ENCODE data around the gene TNFSF13B. TPM values are rescaled to one million over a fixed set of nuclear protein-coding genes. Genes with fewer than 3 reads are reported as not detected.
A peak's percentile ranks its signal among the peaks of the same experiment; 100 is the strongest.
"Not testable (repeated sequence)": the region's sequence is repeated elsewhere in the genome, so short reads cannot be mapped to it uniquely, and the experiment has no call there.

The TNFSF13B gene, protein sequence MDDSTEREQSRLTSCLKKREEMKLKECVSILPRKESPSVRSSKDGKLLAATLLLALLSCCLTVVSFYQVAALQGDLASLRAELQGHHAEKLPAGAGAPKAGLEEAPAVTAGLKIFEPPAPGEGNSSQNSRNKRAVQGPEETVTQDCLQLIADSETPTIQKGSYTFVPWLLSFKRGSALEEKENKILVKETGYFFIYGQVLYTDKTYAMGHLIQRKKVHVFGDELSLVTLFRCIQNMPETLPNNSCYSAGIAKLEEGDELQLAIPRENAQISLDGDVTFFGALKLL
- polyA plus RNA-seq (ENCODE audit: insufficient read length): 3.2 TPM

DNA sequence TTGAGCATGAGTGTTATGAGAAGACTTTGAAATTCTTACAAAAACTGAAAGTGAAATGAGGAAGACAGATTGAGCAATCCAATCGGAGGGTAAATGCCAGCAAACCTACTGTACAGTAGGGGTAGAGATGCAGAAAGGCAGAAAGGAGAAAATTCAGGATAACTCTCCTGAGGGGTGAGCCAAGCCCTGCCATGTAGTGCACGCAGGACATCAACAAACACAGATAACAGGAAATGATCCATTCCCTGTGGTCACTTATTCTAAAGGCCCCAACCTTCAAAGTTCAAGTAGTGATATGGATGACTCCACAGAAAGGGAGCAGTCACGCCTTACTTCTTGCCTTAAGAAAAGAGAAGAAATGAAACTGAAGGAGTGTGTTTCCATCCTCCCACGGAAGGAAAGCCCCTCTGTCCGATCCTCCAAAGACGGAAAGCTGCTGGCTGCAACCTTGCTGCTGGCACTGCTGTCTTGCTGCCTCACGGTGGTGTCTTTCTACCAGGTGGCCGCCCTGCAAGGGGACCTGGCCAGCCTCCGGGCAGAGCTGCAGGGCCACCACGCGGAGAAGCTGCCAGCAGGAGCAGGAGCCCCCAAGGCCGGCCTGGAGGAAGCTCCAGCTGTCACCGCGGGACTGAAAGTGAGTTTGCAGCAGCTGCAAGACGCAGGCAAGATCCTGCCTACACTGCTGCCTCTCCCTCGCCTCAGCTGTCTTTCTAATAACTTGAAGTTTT is at the start of gene TNFSF13B:
Gene TNFSF13B (plus strand): TSS at position 118 of the 728 bp plus-strand sequence. CDS start 178 bp downstream, at position 296.
- peak; percentile 29 for DNase-seq

DNA sequence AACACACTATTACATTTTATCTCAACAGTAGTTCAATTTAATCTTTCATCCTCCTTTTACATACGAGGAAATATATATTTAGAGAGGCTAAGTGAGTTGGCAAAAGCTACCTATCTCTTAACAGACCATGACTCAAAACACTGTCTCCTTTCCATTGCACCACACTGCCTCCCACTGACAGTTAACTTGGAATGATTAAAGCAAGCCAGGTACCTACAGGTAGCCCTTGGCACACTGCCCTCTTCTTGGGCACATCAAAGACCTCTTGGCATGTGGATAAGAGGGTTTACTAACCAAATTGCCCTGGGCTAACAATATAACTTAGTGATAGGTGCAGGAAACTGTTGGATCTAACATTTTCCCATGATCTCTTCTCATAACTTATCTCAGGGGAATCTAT is 49.5 kb upstream of the TNFSF13B start:
- DNase-seq: no peak

DNA sequence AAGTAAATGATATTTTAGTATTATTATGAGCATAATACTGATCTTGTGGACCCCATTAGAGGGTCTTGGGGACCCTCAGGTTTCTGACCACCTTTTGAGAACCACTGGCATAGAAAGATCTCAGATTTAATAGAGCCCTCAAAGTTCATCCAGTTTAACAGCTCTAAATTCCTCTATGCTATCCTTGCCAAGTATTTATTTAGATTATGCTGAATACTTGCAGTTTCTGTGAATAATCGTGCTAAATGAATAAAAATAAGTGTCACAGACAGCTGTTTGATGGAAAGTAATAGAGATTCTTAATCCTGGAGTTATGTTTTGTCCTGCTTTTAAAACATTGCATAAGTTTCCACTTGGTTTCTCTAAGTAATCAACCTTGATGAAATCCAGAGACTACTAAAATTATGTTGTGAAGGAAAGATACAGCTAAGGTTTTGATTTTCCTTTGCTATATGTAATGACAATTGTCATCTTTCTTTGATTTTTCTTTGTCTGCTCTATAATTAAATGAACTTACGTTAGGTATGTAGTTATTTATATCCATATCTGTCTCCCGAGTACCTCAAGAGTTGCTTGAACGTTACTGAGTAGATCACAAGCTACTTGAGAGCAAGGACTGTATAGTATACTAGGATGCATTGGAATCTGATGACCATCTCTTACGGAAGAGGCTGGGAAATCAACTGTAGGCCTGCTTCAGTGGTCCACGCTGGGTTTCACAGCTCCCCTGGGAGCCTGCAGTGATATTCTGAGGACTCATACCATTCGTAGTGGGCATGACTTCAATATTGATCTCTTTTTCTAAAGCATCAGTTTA is 45.6 kb upstream of the TNFSF13B start:
- DNase-seq: no peak

DNA sequence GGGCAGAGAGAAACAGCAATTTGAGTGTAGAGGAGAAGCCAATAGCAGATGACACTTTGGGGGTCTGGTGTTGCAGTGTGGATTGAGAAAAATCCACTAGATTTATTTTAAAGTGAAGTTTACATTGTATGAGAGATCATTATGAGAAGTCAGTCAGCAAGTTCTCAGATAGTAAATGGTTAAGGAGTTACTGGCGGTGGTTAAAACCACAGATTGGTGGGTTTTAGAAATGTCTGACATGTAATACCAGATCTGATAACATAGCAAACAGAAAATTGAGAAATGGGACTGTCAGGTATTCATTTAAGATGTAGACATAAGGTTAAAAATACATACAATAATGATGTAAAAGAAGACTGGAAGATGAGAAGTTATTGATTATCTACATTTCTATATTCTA is 44.1 kb upstream of the TNFSF13B start:
- DNase-seq: no peak

DNA sequence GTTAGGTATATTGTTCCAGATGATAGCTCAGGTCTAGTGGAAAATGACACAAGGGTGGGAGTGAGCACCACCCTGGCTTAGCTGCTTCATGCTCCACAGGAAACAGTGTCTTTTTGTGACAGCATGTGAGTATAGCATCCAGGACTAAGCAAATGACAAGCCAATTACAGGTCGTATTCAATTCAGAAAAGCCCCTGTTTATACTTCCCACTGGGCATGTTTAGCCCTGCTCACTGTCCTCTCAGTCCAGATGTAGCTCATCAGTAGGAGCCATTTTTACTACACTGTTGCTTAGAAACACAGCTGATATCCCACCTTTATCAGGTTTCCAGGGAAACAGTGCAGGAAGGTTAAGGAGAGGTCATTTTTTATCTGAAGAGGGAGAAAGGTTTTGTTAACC is 43.3 kb upstream of the TNFSF13B start:
- DNase-seq: no peak

DNA sequence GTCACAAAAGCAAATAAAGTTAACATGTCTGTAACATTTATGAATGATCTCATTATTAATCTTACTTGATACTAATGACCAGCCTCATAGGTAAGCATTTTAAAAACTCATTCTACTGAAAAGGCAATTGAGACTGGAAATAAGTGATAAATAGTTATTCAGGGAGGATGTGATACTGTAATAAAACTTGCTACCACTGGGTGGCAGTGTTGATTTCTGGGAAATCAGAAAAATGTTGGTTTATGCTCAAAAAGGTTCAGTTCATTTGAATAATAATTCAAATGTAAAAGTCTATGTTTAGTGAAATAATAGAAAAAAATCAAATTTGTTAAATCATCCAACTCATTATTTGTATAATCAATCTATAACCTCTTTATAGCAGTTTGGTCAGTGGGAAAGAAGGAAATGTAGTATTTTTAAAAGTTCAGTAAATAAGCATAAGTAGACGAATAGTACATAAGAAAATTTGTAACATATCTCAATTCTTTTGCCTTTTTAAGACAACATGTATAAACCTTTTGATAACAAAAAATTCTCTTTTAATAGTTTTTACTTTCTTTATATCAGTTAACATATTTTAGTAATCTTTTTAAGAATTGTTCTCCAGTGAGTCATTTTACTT is 41.8 kb upstream of the TNFSF13B start:
- peak; percentile 32 for DNase-seq

DNA sequence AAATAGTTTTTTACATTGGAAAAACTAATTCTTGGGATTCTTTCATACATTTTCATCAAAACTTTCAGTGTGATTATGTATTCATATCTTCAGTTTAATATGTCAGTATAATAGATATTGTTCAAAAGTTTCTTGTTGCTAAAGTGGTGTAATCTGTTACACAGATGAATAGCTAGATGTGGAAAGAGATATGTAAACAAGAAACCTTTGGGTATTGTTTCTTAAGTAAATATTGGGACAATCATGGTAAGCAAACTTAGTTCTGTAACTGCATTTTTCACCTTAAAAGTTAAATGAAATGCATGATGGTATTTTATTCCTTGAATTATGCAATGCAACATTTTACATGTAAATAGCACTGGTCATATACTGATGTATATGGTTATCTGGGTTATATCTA is 39.1 kb upstream of the TNFSF13B start:
- DNase-seq: no peak

DNA sequence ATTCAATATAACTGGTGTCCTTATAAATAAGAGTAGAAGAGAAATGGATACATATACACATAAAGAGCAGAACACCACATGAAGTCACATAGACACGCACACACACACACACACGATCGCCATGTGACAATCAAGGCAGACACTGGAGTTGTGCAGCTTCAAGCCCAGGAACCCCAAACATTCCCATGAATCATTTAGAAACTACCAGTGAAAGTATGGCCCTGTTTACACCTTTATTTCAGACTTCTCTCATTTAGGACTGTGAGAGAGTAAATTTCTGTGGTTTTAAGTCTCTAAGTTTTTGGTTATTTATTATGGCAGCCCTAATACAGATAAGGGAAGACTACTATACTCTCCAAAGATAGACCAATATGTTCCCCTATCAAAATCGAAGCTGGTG is 20.4 kb upstream of the TNFSF13B start:
- no peak for DNase-seq

DNA sequence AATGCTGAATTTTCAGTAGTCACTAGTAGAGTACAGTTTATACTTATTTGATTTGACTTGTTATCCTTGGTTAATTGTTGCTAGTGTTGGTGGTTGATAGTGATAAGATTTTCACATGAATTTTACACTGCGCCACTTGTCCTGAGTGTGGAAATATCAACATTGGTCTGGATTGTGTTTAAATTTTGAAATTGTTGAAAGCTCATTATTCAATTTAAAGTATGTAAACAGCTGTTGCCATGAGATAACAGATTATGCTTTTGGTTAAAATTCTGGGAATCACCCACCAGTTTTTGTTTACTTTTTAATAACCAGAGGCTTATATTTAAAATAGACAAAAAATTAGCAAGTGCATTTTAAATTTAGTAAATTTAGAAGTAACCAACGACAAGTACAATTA is 12.3 kb upstream of the TNFSF13B start:
- DNase-seq: no peak

DNA sequence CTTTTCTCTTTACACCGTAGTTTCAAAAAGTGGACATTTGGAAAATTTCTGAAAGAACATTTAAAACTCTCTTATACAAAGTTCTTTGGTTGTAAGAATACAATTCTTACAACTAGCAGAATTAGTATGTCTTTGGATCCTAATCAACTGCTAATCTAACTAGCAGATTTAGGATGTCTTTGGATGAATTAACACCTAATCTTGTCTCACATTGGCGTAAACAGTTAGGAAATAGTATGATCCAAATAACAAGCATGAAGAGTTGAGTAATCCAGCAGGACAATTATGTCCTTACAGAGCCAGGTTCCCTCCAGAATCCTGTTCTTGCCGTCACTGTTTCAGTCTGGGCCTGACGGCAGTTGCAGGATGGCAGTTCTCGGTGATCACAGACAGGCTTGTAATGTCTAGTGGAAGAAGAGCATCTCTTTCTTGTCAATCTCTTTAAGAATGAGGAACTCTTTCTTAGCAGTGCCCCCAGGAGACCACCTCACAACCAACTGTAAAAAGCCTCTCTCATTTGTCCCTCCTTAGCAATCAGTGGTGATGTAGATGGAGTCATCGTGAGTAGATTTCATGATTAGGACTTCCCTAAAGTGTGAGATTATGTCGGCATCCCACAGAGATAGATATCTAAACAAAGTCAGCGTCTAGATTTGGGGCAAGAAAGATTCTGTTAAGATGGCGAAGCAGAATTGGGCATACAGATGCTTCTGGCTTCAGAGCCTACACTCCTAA is 5.7 kb upstream of the TNFSF13B start:
- DNase-seq: no peak

DNA sequence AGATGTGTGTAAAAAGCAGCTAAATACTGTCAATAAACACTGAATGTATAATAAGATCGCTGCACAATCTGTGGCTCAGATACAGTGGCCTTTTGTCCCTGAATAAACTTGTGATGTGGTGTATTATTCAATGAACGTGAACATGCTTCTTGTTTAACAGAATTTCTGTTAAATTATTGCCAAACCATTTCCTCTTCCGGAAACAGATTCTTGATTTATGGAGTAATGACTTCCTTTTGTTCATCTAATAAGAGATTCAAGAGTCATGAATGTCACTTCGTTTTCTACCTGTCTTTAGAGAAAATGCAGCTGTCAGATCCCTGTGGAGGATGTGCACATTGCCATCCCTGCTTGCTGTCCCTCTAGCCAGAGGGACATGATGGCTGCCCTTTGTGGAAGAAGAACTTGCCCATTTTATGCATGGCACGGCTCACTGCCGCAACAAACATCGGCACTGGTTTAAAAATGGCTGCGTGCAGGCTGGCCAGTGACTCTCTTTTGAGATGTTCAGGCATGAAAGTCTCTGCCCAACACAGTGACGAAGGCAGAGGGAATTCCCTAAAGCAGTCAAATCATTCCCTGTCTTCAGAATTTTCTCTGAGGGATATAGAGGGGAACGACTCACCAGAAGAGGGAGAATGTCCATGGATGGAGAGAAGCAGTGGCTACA is 3.1 kb upstream of the TNFSF13B start:
- DNase-seq: no peak

DNA sequence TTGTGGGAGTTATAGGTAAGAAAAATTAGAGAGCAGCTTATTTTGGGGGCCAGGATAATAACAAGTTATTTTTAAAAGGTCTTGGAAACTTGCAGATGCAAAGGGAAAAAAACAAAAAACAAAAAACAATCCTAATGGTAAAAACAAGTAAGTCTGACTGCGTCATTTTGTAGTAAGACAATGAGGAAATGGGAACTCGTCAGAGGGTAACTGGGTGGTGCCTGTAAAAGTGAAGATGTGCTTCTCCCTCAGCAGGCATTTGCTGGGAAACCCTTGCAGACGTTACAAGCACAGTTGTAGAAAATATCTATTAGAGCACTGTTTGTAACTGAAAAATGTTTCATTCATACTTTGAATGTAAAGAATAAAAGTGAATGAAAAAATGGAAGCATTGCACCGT is 2.2 kb upstream of the TNFSF13B start:
- no peak for DNase-seq

DNA sequence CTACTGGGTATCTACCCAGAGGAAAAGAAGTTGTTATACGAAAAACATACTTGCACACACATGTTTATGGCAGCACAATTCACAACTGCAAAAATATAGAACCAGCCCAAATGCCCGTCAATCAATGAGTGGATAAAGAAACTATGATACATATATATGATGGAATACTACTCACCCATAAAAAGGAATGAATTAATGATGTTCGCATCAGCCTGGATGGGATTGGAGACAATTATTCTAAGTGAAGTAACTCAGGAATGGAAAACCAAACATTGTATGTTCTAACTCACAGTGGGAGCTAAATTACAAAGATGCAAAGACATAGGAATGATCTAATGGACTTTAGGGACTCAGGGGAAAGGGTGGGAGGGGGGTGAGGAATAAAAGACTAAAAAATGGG is 1.7 kb upstream of the TNFSF13B start:
- DNase-seq: not testable (repeated sequence)

DNA sequence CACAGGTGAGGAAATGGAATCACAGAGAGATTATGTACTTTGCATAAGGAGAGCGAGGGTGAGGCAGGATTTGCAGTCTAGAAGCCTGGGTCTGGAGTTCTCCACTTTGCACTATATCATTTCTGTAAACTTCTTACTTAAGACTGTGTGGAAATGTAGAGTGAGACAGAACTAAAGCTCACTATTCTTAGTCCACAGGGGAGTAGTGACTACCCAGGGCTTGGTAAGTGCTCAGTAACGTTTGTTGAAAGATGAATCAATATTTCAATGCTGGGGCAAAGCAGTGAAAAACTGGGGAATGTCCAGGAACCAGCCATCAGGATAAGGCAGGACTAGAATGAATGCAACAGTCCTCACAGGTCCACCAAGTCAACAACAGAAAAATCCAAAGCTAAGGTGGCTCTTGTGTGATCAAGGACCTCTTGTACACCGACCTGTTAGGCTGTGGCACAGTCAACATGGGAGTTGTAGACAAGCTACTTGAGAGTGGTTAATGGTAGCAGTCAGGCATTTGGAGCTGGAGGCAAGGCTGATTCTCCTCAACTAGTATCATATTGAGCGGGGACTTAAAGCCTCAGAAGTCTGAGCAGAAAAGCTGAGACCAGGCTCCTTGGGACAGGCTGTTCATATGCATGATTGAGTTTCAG is 929 bp upstream of the TNFSF13B start:
- no peak for DNase-seq

DNA sequence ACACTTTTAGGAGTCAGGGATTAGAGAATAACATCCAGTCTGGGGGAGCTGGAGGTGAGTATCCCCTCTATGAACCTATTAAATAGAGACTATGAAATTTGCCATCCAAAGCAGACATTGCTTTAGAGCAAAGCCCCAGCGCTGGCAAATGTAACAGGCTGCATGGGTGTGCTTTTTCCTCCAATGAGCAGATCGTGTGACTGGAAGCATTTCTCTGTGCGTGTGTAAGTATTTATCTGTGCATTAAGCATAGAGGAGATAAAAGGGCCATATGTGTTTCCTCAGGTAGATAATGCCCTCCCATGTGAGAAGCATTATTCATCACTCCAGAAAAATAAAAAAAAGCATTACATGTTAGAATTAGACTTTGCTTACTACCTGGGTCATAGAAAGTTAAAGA is 924 bp downstream of the TNFSF13B start:
- DNase-seq: no peak

DNA sequence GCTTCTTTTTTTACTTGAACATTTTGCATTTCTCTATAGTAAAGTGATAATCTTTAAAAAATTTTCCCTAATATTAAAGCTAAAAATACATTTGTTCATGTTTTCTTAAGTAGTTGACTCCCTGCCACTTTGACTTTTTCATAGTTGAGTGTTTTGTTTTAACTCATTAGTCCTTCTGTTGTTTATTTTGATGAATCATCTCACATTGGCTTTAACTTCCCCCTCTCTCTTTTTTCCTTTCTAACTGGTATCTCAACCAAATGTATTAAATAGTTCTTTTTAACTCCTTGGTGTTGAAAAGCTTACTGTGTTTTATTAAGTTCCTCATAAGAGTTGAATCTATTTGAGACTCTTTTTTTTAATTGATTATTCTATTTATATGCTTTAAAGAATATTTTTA is 2.8 kb downstream of the TNFSF13B start:
- DNase-seq: no peak

DNA sequence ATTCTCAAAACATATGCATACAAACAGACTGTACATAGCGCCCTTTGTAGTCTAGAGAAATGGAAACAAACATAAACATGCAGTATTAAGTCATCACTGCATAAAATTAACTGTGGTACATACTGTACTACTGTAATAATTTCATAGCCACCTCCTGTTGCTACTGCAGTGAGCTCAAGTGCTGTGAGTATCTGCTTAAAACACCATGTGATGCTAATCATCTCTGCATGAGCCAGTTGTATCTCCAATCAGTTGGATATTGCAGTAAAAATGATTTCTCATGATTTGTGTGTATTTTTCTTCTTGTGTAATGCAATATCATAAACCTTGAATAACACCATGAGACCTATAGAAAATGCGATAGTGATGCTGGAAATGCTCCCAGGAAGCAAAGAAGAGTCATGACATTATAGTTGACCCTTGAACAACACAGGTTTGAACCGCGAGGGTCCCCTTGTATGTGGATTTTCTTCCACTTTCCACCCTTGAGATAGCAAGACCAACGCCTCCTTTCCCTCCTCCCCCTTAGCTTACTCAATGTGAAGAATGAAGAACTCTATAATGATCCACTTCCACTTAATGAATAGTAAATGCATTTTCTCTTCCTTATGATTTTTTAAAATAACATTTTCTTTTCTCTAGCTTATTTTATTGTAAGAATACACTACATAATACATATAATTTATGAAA is 4.1 kb downstream of the TNFSF13B start:
- DNase-seq: no peak

DNA sequence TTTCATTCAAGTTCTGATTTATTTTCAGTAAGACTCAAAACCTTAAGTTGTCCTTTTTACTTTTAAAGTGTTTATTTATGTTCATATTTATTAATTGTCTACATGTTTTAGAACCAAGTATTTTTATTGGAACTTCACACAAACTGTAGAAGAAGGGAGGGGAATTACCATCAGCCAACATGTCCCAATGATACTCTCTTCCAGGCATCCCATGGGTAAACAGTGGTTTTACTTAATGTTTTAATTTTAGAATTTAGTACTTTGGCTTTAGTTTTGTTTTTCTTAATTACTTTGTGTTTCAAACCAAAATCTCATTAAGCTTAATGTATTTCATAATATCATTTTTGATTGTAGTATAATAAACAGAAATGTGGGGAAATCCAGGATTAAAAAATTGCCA is 5.2 kb downstream of the TNFSF13B start:
- DNase-seq: no peak

DNA sequence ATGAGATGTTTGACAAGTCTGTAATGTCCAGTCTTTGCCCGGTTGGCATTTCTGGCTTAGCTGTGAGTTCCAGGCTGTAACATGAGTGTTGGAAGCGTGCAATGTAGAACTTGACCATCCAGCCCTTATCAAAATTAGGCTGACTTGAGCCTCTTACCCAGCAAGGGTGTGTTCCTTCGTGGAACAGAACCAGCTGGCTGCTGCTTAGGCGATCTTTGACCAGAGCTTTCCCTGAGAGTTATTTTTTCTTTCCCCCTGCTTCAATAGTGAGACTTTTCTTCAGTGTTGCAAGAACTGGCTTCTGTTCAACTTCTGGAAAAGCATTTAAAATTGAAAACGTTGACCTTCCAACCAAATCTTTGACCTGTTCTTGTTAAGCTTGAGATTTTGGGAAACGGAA is 6.5 kb downstream of the TNFSF13B start:
- DNase-seq: no peak

DNA sequence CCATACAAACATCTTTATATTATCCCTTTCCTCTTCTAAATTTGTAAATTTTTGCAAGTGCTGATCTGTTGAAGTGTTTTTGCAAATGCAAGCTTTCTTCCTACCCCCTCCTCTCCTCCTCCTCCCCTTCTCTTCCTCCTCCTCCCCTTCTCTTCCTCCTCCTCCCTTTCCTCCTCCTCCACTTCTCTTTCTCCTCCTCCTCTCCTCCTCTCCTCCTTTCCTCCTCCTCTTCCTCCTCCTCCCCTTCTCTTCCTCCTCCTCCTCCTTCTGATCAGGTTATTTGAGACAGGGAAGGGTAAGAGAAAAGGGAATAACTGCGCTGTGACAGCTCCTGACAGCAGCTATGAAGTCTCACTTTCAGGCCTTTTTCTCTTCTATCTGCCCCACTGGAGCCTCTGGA is 8.9 kb downstream of the TNFSF13B start:
- no peak for DNase-seq

DNA sequence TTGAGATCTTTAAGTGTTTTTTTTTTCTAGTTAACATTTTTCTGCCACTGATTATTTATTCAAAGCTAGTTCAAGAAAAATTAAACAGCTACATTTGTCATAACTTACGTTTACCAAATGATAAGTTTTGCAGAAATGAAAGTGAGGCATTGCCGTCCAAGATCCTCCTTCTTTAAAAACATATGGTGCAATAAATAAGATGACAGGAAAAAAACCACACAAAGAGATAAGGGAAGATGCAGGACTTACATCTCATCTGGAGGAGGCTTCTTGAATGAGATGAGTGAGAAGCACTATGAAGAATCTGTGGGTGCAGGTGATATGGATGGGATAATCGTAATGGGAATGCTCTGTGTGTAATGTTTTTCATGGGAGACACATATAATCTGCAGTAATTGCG is 12.4 kb downstream of the TNFSF13B start:
- DNase-seq: no peak

Measured in hindlimb muscle (tissue), 1 donor.